Activated CD8-positive, alpha-beta T cell treated with anti-CD3 and anti-CD28 coated beads for 36 hours (primary cell): ENCODE data around the gene SCAI. TPM values are rescaled to one million over a fixed set of nuclear protein-coding genes. Genes with fewer than 3 reads are reported as not detected.
"Not testable (repeated sequence)": the region's sequence is repeated elsewhere in the genome, so short reads cannot be mapped to it uniquely, and the experiment has no call there.

Experiments used
- ATAC-seq: fragments of 200-7000 bp; cut with Tn5 transposase; one replicate; pipeline ENCODE4 v1.10.0; 2021; ENCODE audit warnings: mild to moderate bottlenecking, moderate library complexity
- CTCF ChIA-PET: fragments of 350-600 bp; sonication (Branson Sonifier 250); formaldehyde crosslinking; loops from one replicate; lab custom pipeline; 2021; ENCODE audit warnings: antibody characterized with exemption; lab: Charles Lee
- POLR2A ChIA-PET: fragments of 350-600 bp; sonication (Branson Sonifier 250); formaldehyde crosslinking; loops from one replicate; lab custom pipeline; 2021; ENCODE audit warnings: antibody characterized with exemption; lab: Charles Lee
- DNase-seq: peaks from one replicate; pipeline ENCODE4 v3.0.0-alpha.2; 2020
- H3K27ac Mint-ChIP-seq: one replicate; pipeline ENCODE4 v1.8.0; 2021; ENCODE audit warnings: mild to moderate bottlenecking, mixed read lengths
- H3K27me3 Mint-ChIP-seq: one replicate; pipeline ENCODE4 v1.8.0; 2021; ENCODE audit warnings: mixed read lengths
- H3K36me3 Mint-ChIP-seq: one replicate; pipeline ENCODE4 v1.8.0; 2021; ENCODE audit warnings: low read depth, mixed read lengths
- H3K4me1 Mint-ChIP-seq: one replicate; pipeline ENCODE4 v1.8.0; 2021; ENCODE audit warnings: low read depth, mixed read lengths
- H3K4me3 Mint-ChIP-seq: one replicate; pipeline ENCODE4 v1.8.0; 2021; ENCODE audit warnings: mild to moderate bottlenecking, moderate library complexity, mixed read lengths
- H3K9me3 Mint-ChIP-seq: one replicate; pipeline ENCODE4 v1.8.0; 2021; ENCODE audit warnings: mixed read lengths
- intact Hi-C: fragments of 100-400 bp; cut with micrococcal nuclease; formaldehyde crosslinking; loops from one replicate; pipeline ENCODE4 v1.10.0; 2022
- total RNA-seq, 2 experiments: library from RNA; stranded (reverse); gene quantifications; one replicate each; pipeline ENCODE4 v1.2.3, GENCODE V29; 2021
- TF ChIP-seq, protein P1 (sequence below): fragments of 200-600 bp; IDR thresholded peaks from one replicate; pipeline ENCODE4 v1.8.0; 2022; ENCODE audit warnings: antibody characterized with exemption, mild to moderate bottlenecking

Gene SCAI
- total RNA-seq, 2 experiments from 2014 or later, result 9.6 to 10.8 TPM

GRCh38 chr9:124934290-124934689 is 209.0 kb downstream of the SCAI start:
- no peak for DNase-seq
- Mint-ChIP-seq H3K9me3 (no peaks in the 10 kb centered on the region), H3K27ac (no peak overlapping the region), H3K36me3 (peaks cover 46% of the 10 kb centered on the region), H3K27me3 (no peaks in the 10 kb centered on the region), H3K4me1 (peaks cover 12% of the 10 kb centered on the region), H3K4me3 (no peak overlapping the region)
- intact Hi-C loops, result no loop called here
- ChIA-PET POLR2A (no interaction called here), CTCF (no interaction called here)
- TF ChIP-seq, protein P1, sequence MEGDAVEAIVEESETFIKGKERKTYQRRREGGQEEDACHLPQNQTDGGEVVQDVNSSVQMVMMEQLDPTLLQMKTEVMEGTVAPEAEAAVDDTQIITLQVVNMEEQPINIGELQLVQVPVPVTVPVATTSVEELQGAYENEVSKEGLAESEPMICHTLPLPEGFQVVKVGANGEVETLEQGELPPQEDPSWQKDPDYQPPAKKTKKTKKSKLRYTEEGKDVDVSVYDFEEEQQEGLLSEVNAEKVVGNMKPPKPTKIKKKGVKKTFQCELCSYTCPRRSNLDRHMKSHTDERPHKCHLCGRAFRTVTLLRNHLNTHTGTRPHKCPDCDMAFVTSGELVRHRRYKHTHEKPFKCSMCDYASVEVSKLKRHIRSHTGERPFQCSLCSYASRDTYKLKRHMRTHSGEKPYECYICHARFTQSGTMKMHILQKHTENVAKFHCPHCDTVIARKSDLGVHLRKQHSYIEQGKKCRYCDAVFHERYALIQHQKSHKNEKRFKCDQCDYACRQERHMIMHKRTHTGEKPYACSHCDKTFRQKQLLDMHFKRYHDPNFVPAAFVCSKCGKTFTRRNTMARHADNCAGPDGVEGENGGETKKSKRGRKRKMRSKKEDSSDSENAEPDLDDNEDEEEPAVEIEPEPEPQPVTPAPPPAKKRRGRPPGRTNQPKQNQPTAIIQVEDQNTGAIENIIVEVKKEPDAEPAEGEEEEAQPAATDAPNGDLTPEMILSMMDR, result no peak
- no peak for ATAC-seq

GRCh38 chr9:124932333-124932732 is 211.0 kb downstream of the SCAI start:
- DNase-seq, result no peak
- no peak for ATAC-seq
- Mint-ChIP-seq H3K4me3 (no peak overlapping the region), H3K27ac (no peak overlapping the region), H3K4me1 (peaks cover 2% of the 10 kb centered on the region), H3K36me3 (peaks cover 50% of the 10 kb centered on the region), H3K27me3 (no peaks in the 10 kb centered on the region), H3K9me3 (no peaks in the 10 kb centered on the region)
- ChIA-PET POLR2A (no interaction called here), CTCF (interaction anchor here (1.1 to 1.4 kb wide), 2 partner anchors 23 to 80 kb away, joined by 3 to 4 read pairs; no protein-coding TSS in a partner anchor)
- intact Hi-C loops, result no loop called here
- TF ChIP-seq, protein P1, result no peak

DNA sequence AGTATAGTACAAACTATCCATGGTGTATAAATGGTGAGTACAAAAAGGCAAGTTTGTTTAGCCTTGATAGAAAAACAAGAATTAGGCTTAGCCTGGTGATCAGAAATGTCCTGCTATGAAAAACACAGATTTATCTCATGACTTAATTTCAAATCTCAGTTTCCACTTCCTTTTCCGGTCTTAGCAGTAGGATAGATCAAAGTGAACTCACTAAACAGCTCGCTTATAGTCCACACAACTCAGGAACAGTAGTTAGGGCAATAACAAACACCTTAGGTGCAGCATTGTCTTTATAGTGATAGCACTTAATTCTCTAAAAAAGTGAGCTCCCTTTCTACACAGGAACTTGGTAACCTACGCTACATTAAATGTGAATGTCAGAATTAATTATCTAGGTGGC is 213.9 kb downstream of the SCAI start:
- no peaks in the 10 kb centered on the region for H3K27me3 Mint-ChIP-seq

GRCh38 chr9:124928116-124928515 is 215.2 kb downstream of the SCAI start:
- CTCF ChIA-PET, result interaction anchor here (0.7 kb wide), 1 partner anchor 216 kb away, joined by 3 read pairs; no protein-coding TSS in a partner anchor
- no peak for DNase-seq
- Mint-ChIP-seq H3K9me3 (no peaks in the 10 kb centered on the region), H3K4me1 (no peaks in the 10 kb centered on the region), H3K27ac (no peak overlapping the region), H3K4me3 (no peak overlapping the region), H3K27me3 (no peaks in the 10 kb centered on the region), H3K36me3 (peaks cover 37% of the 10 kb centered on the region)
- ATAC-seq, result no peak
- POLR2A ChIA-PET, result interaction anchor here (1.3 kb wide), 1 partner anchor 13 kb away, joined by 3 read pairs; no protein-coding TSS in a partner anchor
- TF ChIP-seq, protein P1, result no peak
- intact Hi-C loops, result no loop called here

More for the DNA sequence above, 213.9 kb downstream of the SCAI start:
- H3K27ac Mint-ChIP-seq, result no peak overlapping the region
- no peak for ATAC-seq
- ChIA-PET CTCF (interaction anchor here (0.9 to 1.2 kb wide), 3 partner anchors 14 to 214 kb away, joined by 3 to 5 read pairs (median 3); partner anchors contain the start of gene SCAI), POLR2A (interaction anchor here (1.3 kb wide), 1 partner anchor 12 kb away, joined by 3 read pairs; no protein-coding TSS in a partner anchor)
- no peaks in the 10 kb centered on the region for H3K9me3 Mint-ChIP-seq
- H3K4me3 Mint-ChIP-seq, result no peak overlapping the region
- peaks cover 2% of the 10 kb centered on the region for H3K4me1 Mint-ChIP-seq
- H3K36me3 Mint-ChIP-seq, result peaks cover 47% of the 10 kb centered on the region
- intact Hi-C loops, result no loop called here
- TF ChIP-seq, protein P1, result no peak
- no peak for DNase-seq

GRCh38 chr9:124920394-124920793 is 222.9 kb downstream of the SCAI start:
- peaks cover 38% of the 10 kb centered on the region for H3K36me3 Mint-ChIP-seq
- DNase-seq, H3K4me3 Mint-ChIP-seq, H3K4me1 Mint-ChIP-seq, ATAC-seq, H3K9me3 Mint-ChIP-seq, H3K27ac Mint-ChIP-seq, H3K27me3 Mint-ChIP-seq, intact Hi-C loops: not testable (repeated sequence)
- ChIA-PET POLR2A (interaction anchor here (0.6 kb wide), 1 partner anchor 1686 kb away, joined by 3 read pairs; no protein-coding TSS in a partner anchor), CTCF (interaction anchor here (0.7 kb wide), 1 partner anchor 1373 kb away, joined by 3 read pairs; no protein-coding TSS in a partner anchor)
